Measurements from ENCODE around the gene CA12. TPM values are rescaled to one million over a fixed set of nuclear protein-coding genes. Genes with fewer than 3 reads are reported as not detected.

CA12 gene
- total and polyA plus RNA-seq, 2 of the 8 experiments (the other 6 are each of a cell fraction or from before 2014, with no cell fraction given), result 4.7 to 4.9 TPM

DNA sequence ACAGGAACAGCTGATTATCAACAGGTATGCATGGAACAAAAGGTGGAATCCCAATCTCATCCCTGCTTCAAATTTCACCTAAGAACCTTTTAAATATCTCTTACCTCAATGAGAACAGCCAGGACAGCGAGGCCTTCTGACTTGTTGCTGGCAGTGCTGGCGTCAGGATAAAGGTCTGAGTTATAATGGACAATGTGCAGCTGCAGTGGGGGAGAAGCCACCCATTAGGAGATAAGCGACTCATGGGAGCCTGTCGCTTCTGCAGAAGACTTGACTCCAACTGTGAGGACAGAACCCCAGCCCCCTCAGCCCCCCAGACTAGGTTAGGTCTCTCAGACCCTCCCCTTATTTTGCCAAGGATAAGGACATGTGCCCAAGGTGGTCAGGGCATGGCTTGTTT, 39.7 kb downstream of the CA12 start:
- Histone ChIP-seq H2AFZ (ENCODE audit: low read length) (no peak overlapping the region), H3K23me2 (ENCODE audit: low read depth, low read length) (no peaks in the 10 kb centered on the region), H2AK5ac (ENCODE audit: low read depth, low read length) (no peak overlapping the region), H3K9ac (replicated peaks in 1 of 4; ENCODE audit: extremely low read depth in 1 of 4, low read depth in 3 of 4, low read length in 3 of 4) (no peak overlapping the region), H3K4me1 (replicated peaks in 1 of 4; ENCODE audit: control insufficient read depth in 3 of 4, insufficient read depth in 4 of 4, low read length in 3 of 4) (peaks cover 20 to 32% (median 23%) of the 10 kb centered on the region in 4 experiments), H3K14ac (ENCODE audit: insufficient read length) (no peak overlapping the region), H3K36me3 (ENCODE audit: control insufficient read depth in 2 of 4, insufficient read depth in 4 of 4, low read length in 3 of 4) (no peaks in the 10 kb centered on the region), H3K27ac (ENCODE audit: low read depth, low read length) (no peak overlapping the region), H3K4me2 (ENCODE audit: insufficient read depth in 1 of 2, low read depth in 2 of 2, low read length in 2 of 2) (no peak overlapping the region), H2BK120ac (replicated peaks; ENCODE audit: low read depth, low read length) (no peak overlapping the region), H3K79me2 (ENCODE audit: control insufficient read depth in 1 of 2, insufficient read depth in 2 of 2, low read length in 2 of 2) (no peaks in the 10 kb centered on the region), H2BK15ac (ENCODE audit: low read length) (0 out of 2 replicates have a peak overlapping the region, but pooled peaks have one; percentile 6), H4K91ac (replicated peaks; ENCODE audit: insufficient read length, low read length) (peak overlapping the region; percentile 22), H3K4me3 (ENCODE audit: extremely low read depth in 1 of 4, insufficient read depth in 2 of 4, low read depth in 3 of 4, low read length in 4 of 4) (no peak overlapping the region), H2BK20ac (ENCODE audit: low read length) (peak overlapping the region; percentile 8; the same call in 1 of the 2 replicates), H3K18ac (ENCODE audit: extremely low read depth, low read length) (no peak overlapping the region), H2BK12ac (ENCODE audit: low read depth, low read length) (no peak overlapping the region), H2BK5ac (ENCODE audit: low read depth, low read length) (peak overlapping the region; percentile 6; the same call in 1 of the 2 replicates), H3K79me1 (ENCODE audit: low read depth, low read length) (no peaks in the 10 kb centered on the region), H4K5ac (ENCODE audit: insufficient read length, low read depth, low read length) (no peak overlapping the region), H3K23ac (ENCODE audit: insufficient read length) (no peak overlapping the region), H3K9me3 (ENCODE audit: insufficient read depth in 2 of 2, low read depth in 1 of 2, low read length in 1 of 2) (no peaks in the 10 kb centered on the region), H3K4ac (replicated peaks; ENCODE audit: insufficient read length, low read depth, low read length) (no peak overlapping the region), H4K20me1 (replicated peaks in 1 of 2; ENCODE audit: control insufficient read depth in 1 of 2, insufficient read depth in 2 of 2, low read length in 2 of 2) (no peaks in the 10 kb centered on the region), H3K56ac (replicated peaks; ENCODE audit: insufficient read length, low read depth, low read length) (no peak overlapping the region), H3K27me3 (replicated peaks in 1 of 4; ENCODE audit: control insufficient read depth in 3 of 4, extremely low read depth in 1 of 4, insufficient read depth in 3 of 4, low read length in 3 of 4) (no peaks in the 10 kb centered on the region; a peak in 1 of 7 replicates), H4K8ac (ENCODE audit: extremely low read depth, insufficient read depth, low read length) (no peak overlapping the region)
- no peak for TF ChIP-seq PHF8 (conservative IDR thresholded peaks at IDR 0.05; ENCODE audit: low read depth, low read length)
- 93% methylated on average over 4 of the region's 4 CpGs; no CpG with 5 or more reads in 1 of the 2 experiments for WGBS, 2 experiments (ENCODE audit: extremely low coverage in 1 of 2, insufficient coverage in 1 of 2, insufficient read length in 1 of 2, insufficient replicate concordance in 2 of 2, low coverage in 1 of 2, low lambda C conversion rate in 2 of 2, missing lambda C conversion rate in 1 of 2)
- DNase-seq (ENCODE audit: low read depth in 1 of 2, low spot score in 2 of 2) (no peak), FAIRE-seq (no peak)
- CTCF ChIA-PET (ENCODE audit: partially characterized antibody), result no interaction called here
- POLR2A ChIA-PET (ENCODE audit: partially characterized antibody), result no interaction called here
